Mucosa of rectum (tissue), 2 donors: ENCODE data around the gene IL12RB1.

ENCODE experiments used
- H3K27ac ChIP-seq, 2 donors: one replicate each; pipeline ENCODE4 v1.7.0; 2013; ENCODE audit warnings: inconsistent platforms in 2 of 2, low read depth in 2 of 2, low read length in 2 of 2
- H3K27me3 ChIP-seq, 2 donors: one replicate each; pipeline ENCODE4 v1.7.0; 2013; ENCODE audit warnings: low read length in 2 of 2; ENCODE audit not compliant: control insufficient read depth in 2 of 2, insufficient read depth in 2 of 2
- H3K36me3 ChIP-seq, 2 donors: one replicate each; pipeline ENCODE4 v1.7.0; 2013; ENCODE audit warnings: low read length in 2 of 2; ENCODE audit not compliant: control insufficient read depth in 2 of 2, insufficient read depth in 2 of 2
- H3K4me1 ChIP-seq, 2 donors: one replicate each; pipeline ENCODE4 v1.7.0; 2013; ENCODE audit warnings: low read length in 2 of 2, mild to moderate bottlenecking in 1 of 2; ENCODE audit not compliant: control insufficient read depth in 2 of 2, insufficient read depth in 2 of 2
- H3K4me3 ChIP-seq, 2 donors: one replicate each; pipeline ENCODE4 v1.7.0; 2013; ENCODE audit warnings: low read length in 2 of 2
- H3K9ac ChIP-seq, 2 donors: one replicate each; pipeline ENCODE4 v1.7.0; 2013; ENCODE audit warnings: low read length in 2 of 2, low read depth in 1 of 2, mild to moderate bottlenecking in 1 of 2
- H3K9me3 ChIP-seq, 2 donors: one replicate each; pipeline ENCODE4 v1.7.0; 2013; ENCODE audit warnings: low read length in 2 of 2; ENCODE audit not compliant: control insufficient read depth in 2 of 2
- donor health status: healthy.
- donor health status: Normal muscosa, but diverticular disease.

IL12RB1 gene

DNA sequence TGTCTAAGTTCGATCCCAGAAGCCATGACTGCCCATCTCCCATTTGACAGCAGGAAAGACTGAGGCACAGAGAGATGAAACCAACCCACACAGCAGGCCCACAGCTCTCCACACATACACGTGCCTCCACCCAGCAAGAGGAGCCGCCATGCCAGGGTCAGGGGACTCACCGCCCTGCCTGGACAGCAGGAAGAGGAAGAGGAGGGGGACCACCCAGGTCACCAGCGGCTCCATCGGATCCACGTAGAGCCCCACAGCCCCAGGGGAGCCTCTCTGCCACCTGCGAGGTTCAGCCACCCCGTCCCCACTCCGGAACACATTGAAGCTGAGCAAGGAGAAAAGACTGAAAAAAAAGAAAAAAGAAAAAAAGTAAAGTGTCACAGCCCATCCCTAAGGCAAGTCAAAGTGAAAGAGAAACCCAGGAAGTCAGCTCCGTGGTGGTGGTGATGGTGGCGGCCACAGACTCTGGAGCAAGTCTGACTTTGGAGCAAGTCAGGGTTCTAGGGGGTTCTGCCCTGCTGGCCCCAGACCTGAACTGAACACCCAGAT, at the start of gene IL12RB1:
Gene IL12RB1, minus strand, starts transcription at position 345 of the 549 bp plus-strand sequence. Its CDS starts 111 bp downstream, at position 234.
- Histone ChIP-seq H3K27ac (peak within 1 kb of the TSS; percentile 42 to 75), H3K36me3 (peaks cover 0 to 2% of the 10 kb centered on the region in 2 donors), H3K4me1 (peaks cover 4 to 15% of the 10 kb centered on the region in 2 donors), H3K4me3 (peak within 1 kb of the TSS; percentile 54 to 75), H3K9me3 (no peaks in the 10 kb centered on the region), H3K9ac (peak within 1 kb of the TSS; percentile 57 to 63), H3K27me3 (no peaks in the 10 kb centered on the region)

DNA sequence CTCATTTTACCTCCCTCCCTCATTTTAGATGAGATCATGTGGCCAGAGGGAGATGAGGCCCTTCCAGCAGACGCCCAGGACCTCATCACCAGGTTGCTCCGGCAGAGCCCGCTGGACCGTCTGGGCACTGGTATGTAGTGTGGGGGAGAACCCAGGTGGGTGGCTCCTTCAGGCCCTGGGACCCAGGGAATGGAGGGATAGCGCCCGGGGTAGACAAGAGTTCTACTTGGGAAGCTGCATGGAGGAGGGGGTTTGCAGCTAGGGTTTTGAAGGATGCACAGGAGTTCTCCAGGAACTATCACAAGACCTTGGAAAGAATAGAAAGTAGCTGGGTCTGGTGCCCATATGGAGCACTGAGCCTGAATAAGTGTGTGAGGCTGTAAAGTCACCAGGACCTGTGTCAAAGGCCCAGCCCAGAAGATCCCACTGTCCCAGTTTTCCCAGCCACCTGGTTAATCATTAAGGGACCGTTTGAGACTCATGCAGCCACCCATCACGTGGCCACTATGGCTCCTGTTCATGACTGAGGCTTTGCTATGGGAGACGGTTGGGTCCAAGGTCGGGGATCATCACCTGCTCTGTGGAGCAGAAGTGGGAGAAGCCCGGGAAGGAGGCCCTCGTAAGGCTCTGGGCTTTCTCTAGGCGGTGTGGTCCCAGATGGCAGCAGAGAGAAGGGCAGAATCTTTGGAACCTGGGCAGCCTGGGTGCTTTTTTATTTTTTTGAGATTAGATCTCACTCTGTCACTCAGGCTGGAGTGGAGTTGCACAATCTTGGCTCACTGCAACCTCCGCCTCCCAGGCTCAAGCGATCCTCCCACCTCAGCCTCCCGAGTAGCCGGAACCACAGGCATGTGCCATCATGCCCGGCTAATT, 49.2 kb upstream of the IL12RB1 start:
- H3K27ac ChIP-seq, result peak overlapping the region; percentile 70 to 79

DNA sequence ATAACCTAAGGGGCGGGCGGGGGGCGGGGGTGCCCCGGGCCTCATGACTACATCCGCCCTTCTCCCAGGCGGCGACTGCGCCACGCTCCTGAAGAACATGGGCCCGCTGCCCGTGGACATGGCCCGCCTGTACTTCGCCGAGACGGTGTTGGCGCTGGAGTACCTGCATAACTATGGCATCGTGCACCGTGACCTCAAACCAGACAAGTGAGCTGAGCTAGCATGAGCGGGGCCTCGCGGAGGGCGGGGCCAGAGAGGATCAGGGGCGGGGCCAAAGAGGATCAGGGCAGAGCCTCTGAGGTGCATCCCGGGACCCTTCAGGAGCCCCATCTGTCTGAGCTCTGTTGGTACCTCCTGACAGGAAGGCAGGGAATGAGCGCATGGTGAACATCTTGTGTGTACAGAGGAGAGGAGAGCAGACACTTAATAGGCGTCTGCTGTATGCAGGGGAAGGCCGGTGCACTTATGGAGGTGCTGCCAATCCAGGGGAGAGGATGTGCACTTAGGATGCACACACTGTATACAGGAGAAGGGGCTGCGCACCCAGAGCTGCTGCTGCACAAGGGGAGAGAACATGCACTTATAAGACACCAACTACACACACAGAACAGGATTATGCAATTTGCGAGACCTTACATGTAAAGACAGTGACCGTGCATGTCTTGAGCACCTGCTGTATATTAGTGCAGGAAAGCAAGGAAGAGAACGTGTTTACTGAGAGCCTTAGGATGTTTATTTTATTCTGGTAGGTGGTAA, 45.3 kb upstream of the IL12RB1 start:
- no peaks in the 10 kb centered on the region for H3K27me3 ChIP-seq

More for the DNA sequence above, 49.2 kb upstream of the IL12RB1 start:
- Histone ChIP-seq H3K9me3 (no peaks in the 10 kb centered on the region), H3K9ac (peak overlapping the region in 1 of 2 donors; percentile 14), H3K36me3 (peaks cover 31 to 47% of the 10 kb centered on the region in 2 donors), H3K27me3 (no peaks in the 10 kb centered on the region), H3K4me1 (peaks cover 7 to 12% of the 10 kb centered on the region in 2 donors), H3K4me3 (no peak overlapping the region)

DNA sequence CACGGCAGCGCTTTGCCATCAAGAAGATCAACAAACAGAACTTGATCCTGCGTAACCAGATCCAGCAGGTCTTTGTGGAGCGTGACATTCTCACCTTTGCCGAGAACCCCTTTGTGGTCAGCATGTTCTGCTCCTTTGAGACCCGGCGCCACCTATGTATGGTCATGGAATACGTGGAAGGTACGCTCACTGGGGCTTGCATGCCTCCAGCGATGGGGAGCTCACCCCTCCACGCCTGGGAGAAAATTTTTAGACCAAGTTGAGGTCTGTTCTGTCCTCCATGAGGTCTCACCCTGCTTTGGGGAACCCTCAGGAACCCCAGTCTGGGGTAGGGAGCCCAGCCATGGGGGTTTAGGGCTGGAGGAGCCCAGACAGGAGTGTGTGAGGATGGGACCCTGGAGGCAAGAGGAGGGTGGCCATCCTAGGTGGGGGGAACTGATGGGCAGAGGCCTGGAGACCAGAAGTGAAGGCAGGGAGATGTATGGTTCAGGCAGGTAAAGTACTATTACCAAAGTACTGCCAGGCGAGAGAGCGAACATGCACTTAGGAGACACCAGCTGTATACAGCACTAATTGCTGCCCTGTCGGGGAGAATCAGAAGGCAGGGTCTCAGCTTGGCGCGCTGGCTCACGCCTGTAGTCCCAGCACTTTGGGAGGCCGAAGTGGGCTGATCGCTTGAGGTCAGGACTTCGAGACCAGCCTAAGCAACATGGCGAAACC, 43.9 kb upstream of the IL12RB1 start:
- peaks cover 4% of the 10 kb centered on the region in 2 donors for H3K4me1 ChIP-seq
- H3K9me3 ChIP-seq, result no peaks in the 10 kb centered on the region
- no peak overlapping the region for H3K27ac ChIP-seq
- H3K4me3 ChIP-seq, result no peak overlapping the region
- no peaks in the 10 kb centered on the region for H3K27me3 ChIP-seq
- H3K36me3 ChIP-seq, result peaks cover 43 to 53% of the 10 kb centered on the region in 2 donors
- H3K9ac ChIP-seq, result no peak overlapping the region

More for the DNA sequence above, 45.3 kb upstream of the IL12RB1 start:
- H3K9me3 ChIP-seq, result no peaks in the 10 kb centered on the region
- H3K27ac ChIP-seq, result no peak overlapping the region
- peaks cover 7 to 12% of the 10 kb centered on the region in 2 donors for H3K4me1 ChIP-seq
- no peak overlapping the region for H3K9ac ChIP-seq
- H3K36me3 ChIP-seq, result peaks cover 44 to 55% of the 10 kb centered on the region in 2 donors
- no peak overlapping the region for H3K4me3 ChIP-seq

DNA sequence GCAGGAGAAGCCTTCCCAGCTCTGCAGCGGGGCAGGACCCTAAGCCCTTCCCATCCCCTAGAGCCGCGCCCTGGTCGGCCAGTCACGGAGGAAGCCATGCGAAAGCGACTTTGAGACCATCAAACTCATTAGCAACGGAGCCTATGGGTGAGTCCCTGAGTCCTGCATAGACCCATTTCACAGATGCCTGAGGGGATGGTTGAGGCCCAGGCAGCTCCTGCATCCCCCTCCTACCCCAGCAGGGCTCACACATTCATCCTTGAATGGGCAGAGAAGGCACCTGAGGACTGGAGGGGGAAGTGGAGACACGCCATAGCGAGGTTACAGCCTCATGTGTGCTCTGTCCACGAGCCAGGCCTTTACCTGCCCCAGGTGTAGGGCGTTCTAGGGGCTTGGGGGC, 42.1 kb upstream of the IL12RB1 start:
- Histone ChIP-seq H3K27me3 (no peaks in the 10 kb centered on the region), H3K27ac (no peak overlapping the region), H3K36me3 (peaks cover 43 to 53% of the 10 kb centered on the region in 2 donors), H3K4me3 (no peak overlapping the region), H3K9me3 (no peaks in the 10 kb centered on the region), H3K4me1 (no peaks in the 10 kb centered on the region), H3K9ac (no peak overlapping the region)

DNA sequence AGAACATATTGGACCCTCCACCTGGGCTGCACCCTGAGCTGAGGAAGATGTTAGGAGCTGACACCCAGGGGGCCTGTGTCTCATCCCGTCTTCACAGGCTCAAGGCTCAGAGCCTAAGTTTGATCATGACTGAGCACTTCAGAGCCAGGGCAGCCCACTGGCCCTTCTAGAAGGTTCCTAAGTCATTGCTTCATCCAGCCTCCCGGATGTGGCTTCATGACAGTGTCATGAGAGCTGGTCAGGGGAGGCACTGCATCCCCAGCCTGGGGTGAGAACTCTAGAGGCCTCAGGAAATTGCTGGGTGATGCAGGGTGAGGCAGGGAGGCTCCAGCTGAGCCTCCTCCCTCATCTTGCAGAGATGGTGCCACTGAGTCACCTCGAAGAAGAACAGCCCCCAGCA, 41.3 kb upstream of the IL12RB1 start:
- H3K27ac ChIP-seq, result no peak overlapping the region
- H3K9ac ChIP-seq, result no peak overlapping the region
- H3K27me3 ChIP-seq, result no peaks in the 10 kb centered on the region
- H3K36me3 ChIP-seq, result peaks cover 50 to 57% of the 10 kb centered on the region in 2 donors
- H3K9me3 ChIP-seq, result no peaks in the 10 kb centered on the region
- no peaks in the 10 kb centered on the region for H3K4me1 ChIP-seq
- no peak overlapping the region for H3K4me3 ChIP-seq

DNA sequence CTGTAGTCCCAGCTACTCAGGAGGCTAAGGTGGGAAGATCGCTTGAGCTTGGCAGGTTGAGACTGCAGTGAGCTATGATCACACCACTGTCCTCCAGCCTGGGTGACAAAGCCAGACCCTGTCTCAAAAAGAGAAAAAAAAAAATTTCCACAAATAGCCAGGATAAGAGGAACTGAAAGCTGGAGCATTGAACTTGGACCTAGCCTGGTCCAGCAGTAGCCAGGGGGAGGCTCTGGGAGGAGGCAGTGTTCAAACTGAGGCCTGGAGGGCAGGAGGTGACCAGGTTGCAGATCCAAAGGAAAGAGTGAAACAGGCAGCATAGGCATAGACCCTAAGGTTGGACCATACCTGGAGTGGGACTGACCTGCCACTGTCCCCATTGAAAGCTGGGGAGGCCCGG, 39.4 kb upstream of the IL12RB1 start:
- peaks cover 58% of the 10 kb centered on the region in 2 donors for H3K36me3 ChIP-seq
- no peak overlapping the region for H3K27ac ChIP-seq
- no peaks in the 10 kb centered on the region for H3K9me3 ChIP-seq
- no peak overlapping the region for H3K4me3 ChIP-seq
- H3K9ac ChIP-seq, result no peak overlapping the region
- no peaks in the 10 kb centered on the region for H3K4me1 ChIP-seq
- H3K27me3 ChIP-seq, result no peaks in the 10 kb centered on the region

DNA sequence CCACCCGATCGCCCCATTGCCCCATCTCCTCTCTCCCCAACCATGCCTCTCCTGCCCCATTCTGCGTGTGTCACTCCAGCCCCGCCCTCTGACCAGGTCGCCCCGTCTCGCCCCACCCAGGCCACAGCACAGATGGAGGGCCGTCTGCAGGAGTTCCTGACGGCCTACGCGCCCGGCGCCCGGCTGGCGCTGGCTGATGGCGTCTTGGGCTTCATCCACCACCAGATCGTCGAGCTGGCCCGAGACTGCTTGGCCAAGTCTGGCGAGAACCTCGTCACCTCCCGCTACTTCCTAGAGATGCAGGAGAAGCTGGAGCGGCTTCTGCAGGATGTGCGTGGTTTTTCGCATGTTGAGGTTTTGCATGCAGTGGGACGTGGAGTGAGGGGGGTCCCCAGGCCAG, 37.1 kb upstream of the IL12RB1 start:
- H3K4me1 ChIP-seq, result peaks cover 5 to 8% of the 10 kb centered on the region in 2 donors
- H3K9ac ChIP-seq, result no peak overlapping the region
- no peak overlapping the region for H3K4me3 ChIP-seq
- H3K36me3 ChIP-seq, result peaks cover 40 to 42% of the 10 kb centered on the region in 2 donors
- H3K27me3 ChIP-seq, result no peaks in the 10 kb centered on the region
- H3K27ac ChIP-seq, result no peak overlapping the region
- no peaks in the 10 kb centered on the region for H3K9me3 ChIP-seq

DNA sequence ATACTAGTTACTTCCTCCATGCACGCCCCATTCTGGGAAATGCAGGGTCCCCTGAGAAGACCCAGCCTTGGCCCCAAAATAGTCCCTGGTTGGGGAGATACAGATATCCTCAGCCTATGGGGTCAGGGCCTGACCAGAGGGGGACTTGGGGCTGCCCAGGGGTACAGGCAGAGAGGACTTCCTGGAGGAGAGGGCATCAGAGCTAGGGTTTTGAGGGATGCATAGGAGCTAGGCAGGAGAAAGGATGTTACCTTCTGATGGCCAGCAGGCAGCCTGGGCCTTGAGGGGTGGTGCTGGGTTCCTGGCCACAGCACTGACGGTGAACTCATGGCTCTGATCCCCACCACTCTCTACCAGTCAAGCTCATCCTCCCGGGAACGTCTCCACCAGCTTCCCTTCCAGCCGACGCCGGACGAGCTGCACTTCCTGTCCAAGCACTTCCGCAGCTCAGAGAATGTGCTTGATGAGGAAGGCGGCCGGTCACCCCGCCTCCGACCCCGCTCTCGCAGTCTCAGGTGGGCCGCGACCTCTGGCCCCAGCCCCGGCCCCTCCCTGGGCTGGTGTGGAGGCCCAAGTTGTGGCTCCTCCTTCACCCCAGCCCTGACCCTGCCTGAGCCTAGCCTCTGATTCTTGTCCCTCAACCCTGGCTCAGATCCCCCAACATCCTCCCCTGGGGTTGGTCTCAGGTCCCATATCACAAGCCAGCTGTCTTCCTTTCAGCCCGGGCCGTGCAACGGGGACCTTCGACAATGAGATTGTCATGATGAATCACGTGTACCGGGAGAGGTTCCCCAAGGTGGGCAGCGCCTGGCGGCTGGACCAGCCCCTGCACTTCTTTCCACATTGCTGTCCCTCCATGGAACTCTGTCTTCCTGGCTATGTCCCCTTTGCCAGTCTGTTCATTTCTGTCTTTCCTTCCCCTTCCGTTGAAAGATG, 36.4 kb upstream of the IL12RB1 start:
- H3K27ac ChIP-seq, result no peak overlapping the region
- H3K27me3 ChIP-seq, result no peaks in the 10 kb centered on the region
- no peaks in the 10 kb centered on the region for H3K9me3 ChIP-seq
- peaks cover 33 to 36% of the 10 kb centered on the region in 2 donors for H3K36me3 ChIP-seq
- H3K9ac ChIP-seq, result no peak overlapping the region
- H3K4me3 ChIP-seq, result no peak overlapping the region
- peaks cover 12 to 15% of the 10 kb centered on the region in 2 donors for H3K4me1 ChIP-seq
